A673 (cell line): ENCODE results near the gene KCNQ1OT1.

Source experiments
- CTCF ChIP-seq: fragments of 300-800, 200-600 bp; sonication (generic); conservative IDR thresholded peaks from 2 replicates; pipeline ENCODE4 v1.5.1; 2017; ENCODE audit warnings: low read depth, mild to moderate bottlenecking, antibody characterized with exemption, low read length, moderate library complexity, mixed read lengths
- EZH2 ChIP-seq: fragments of 200-600 bp; sonication (generic); IDR thresholded peaks from 2 replicates; pipeline ENCODE4 v1.6.1; 2017; ENCODE audit warnings: borderline replicate concordance, low read depth, mild to moderate bottlenecking, mixed read lengths, antibody characterized with exemption, low read length; ENCODE audit not compliant: poor library complexity, severe bottlenecking

- no peak for TF ChIP-seq CTCF
- TF ChIP-seq EZH2, result no peak
Measured at GRCh38 chr11:2742611-2743426, 43.0 kb upstream of the KCNQ1OT1 start.
